A549 (cell line): ENCODE results near the gene HTRA3.

Experiments
- BHLHE40 ChIP-seq: IDR thresholded peaks from 2 replicates; pipeline ENCODE4 v1.6.1; 2012; ENCODE audit warnings: low read depth, low read length, inconsistent platforms
- CBX8 ChIP-seq: fragments of 200-600 bp; sonication (generic); IDR thresholded peaks from 2 replicates; pipeline ENCODE4 v1.6.1; 2016
- EHF ChIP-seq: fragments of 250-450 bp; sonication (Bioruptor Pico); IDR thresholded peaks from 2 replicates; pipeline ENCODE4 v1.5.0; 2020; ENCODE audit warnings: mild to moderate bottlenecking
- EHMT2 ChIP-seq: fragments of 200-600 bp; sonication (generic); IDR thresholded peaks from 2 replicates; pipeline ENCODE4 v1.6.1; 2016; ENCODE audit warnings: antibody characterized with exemption, low read depth, mild to moderate bottlenecking, moderate library complexity
- KDM5A ChIP-seq: fragments of 200-600 bp; sonication (generic); IDR thresholded peaks from 2 replicates; pipeline ENCODE4 v1.6.1; 2016; ENCODE audit warnings: antibody characterized with exemption, mild to moderate bottlenecking
- POLR2A ChIP-seq: IDR thresholded peaks from 2 replicates; pipeline ENCODE4 v1.6.1; 2012; ENCODE audit warnings: mild to moderate bottlenecking, low read length
- RAD21 ChIP-seq, 2 experiments: fragments of >200 bp in 1 of 2; sonication (Bioruptor Twin) in 1 of 2; formaldehyde crosslinking in 1 of 2; IDR thresholded peaks in 1 of 2; conservative IDR thresholded peaks in 1 of 2; 2 replicates in 1 of 2; 3 replicates in 1 of 2; pipeline ENCODE4 v1.6.1; 2012 to 2018; ENCODE audit warnings: inconsistent platforms in 1 of 2
- RFX5 ChIP-seq: fragments of 450-650 bp; IDR thresholded peaks from 2 replicates; pipeline ENCODE4 v1.7.1; 2014; ENCODE audit warnings: antibody characterized with exemption, mild to moderate bottlenecking, moderate library complexity
- ZFP36 ChIP-seq: fragments of 450-650 bp; IDR thresholded peaks from 2 replicates; pipeline ENCODE4 v1.6.1; 2014; ENCODE audit warnings: borderline replicate concordance; ENCODE audit not compliant: partially characterized antibody
- TF ChIP-seq, protein P1 (sequence below): fragments of >200 bp; sonication (Bioruptor Twin); formaldehyde crosslinking; IDR thresholded peaks from 3 replicates; pipeline ENCODE4 v1.5.1; 2016
- TF ChIP-seq, protein P2 (sequence below): fragments of 150-350 bp; IDR thresholded peaks from 2 replicates; pipeline ENCODE4 v1.6.1; 2014; ENCODE audit warnings: low read depth, mild to moderate bottlenecking, low read length

DNA sequence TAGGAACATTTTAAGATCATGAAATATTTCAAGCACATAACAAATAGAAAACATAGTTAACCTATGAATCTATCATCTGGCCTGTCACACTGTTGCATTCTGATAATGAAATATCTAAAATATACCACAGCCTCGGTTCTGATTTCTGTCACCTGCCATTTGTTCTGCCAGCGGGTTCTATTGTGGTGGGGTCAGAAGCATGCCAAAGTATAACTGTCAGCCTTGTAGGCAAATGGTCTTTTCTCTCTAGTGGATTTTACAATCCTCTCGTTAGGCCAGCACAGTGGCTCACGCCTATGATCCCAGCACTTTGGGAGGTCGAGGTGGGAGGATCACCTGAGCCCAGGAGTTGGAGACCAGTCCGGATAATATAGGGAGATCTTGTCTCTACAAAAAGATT is 47.9 kb downstream of the HTRA3 start:
- no peak for TF ChIP-seq RAD21 (conservative IDR thresholded peaks at IDR 0.05 in 1 of 2, IDR thresholded peaks at IDR 0.05 in 1 of 2)
- TF ChIP-seq POLR2A, result no peak
- TF ChIP-seq, protein P1, sequence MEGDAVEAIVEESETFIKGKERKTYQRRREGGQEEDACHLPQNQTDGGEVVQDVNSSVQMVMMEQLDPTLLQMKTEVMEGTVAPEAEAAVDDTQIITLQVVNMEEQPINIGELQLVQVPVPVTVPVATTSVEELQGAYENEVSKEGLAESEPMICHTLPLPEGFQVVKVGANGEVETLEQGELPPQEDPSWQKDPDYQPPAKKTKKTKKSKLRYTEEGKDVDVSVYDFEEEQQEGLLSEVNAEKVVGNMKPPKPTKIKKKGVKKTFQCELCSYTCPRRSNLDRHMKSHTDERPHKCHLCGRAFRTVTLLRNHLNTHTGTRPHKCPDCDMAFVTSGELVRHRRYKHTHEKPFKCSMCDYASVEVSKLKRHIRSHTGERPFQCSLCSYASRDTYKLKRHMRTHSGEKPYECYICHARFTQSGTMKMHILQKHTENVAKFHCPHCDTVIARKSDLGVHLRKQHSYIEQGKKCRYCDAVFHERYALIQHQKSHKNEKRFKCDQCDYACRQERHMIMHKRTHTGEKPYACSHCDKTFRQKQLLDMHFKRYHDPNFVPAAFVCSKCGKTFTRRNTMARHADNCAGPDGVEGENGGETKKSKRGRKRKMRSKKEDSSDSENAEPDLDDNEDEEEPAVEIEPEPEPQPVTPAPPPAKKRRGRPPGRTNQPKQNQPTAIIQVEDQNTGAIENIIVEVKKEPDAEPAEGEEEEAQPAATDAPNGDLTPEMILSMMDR, result no peak
- no peak for TF ChIP-seq CBX8
- TF ChIP-seq BHLHE40, result no peak
- TF ChIP-seq KDM5A, result no peak
- TF ChIP-seq, protein P2, sequence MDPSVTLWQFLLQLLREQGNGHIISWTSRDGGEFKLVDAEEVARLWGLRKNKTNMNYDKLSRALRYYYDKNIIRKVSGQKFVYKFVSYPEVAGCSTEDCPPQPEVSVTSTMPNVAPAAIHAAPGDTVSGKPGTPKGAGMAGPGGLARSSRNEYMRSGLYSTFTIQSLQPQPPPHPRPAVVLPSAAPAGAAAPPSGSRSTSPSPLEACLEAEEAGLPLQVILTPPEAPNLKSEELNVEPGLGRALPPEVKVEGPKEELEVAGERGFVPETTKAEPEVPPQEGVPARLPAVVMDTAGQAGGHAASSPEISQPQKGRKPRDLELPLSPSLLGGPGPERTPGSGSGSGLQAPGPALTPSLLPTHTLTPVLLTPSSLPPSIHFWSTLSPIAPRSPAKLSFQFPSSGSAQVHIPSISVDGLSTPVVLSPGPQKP, result no peak
- TF ChIP-seq ZFP36, result no peak
- no peak for TF ChIP-seq RFX5
- no peak for TF ChIP-seq EHF (CRISPR knock-in tag)
- no peak for TF ChIP-seq EHMT2
